ENCODE results near the gene SLIT1. TPM values are rescaled to one million over a fixed set of nuclear protein-coding genes. Genes with fewer than 3 reads are reported as not detected.

The SLIT1 gene
- total RNA-seq, 4 donors from 2014 or later = 0.28 to 1.7 TPM; not detected in 2

GRCh38 chr10:97132273-97132672 lies 53.5 kb downstream of the SLIT1 start:
- H3K4me1 ChIP-seq = no peaks in the 10 kb centered on the region
- DNase-seq = no peak
- no peaks in the 10 kb centered on the region for H3K36me3 ChIP-seq
- no peak overlapping the region for H3K4me3 ChIP-seq
- no peaks in the 10 kb centered on the region for H3K27me3 ChIP-seq
- no peaks in the 10 kb centered on the region for H3K9me3 ChIP-seq
- no peak for TF ChIP-seq CTCF (IDR thresholded peaks at IDR 0.05)
- TF ChIP-seq POLR2A (IDR thresholded peaks at IDR 0.05) = no peak
- no peak overlapping the region for H3K27ac ChIP-seq

- Histone ChIP-seq H3K36me3 (no peaks in the 10 kb centered on the region), H3K4me3 (no peak overlapping the region), H3K9me3 (no peaks in the 10 kb centered on the region), H3K27ac (no peak overlapping the region), H3K27me3 (no peaks in the 10 kb centered on the region), H3K4me1 (no peaks in the 10 kb centered on the region)
- no peak for TF ChIP-seq POLR2A (IDR thresholded peaks at IDR 0.05)
- no peak for TF ChIP-seq CTCF (IDR thresholded peaks at IDR 0.05)
- no peak for DNase-seq
Observed at GRCh38 chr10:97131666-97132065, 54.1 kb downstream of the SLIT1 start.

GRCh38 chr10:97131181-97131628 lies 54.6 kb downstream of the SLIT1 start:
- no peak for DNase-seq
- Histone ChIP-seq H3K4me3 (no peak overlapping the region), H3K9me3 (no peaks in the 10 kb centered on the region), H3K36me3 (no peaks in the 10 kb centered on the region), H3K27me3 (no peaks in the 10 kb centered on the region), H3K27ac (no peak overlapping the region), H3K4me1 (no peaks in the 10 kb centered on the region)
- TF ChIP-seq CTCF (IDR thresholded peaks at IDR 0.05) = no peak
- no peak for TF ChIP-seq POLR2A (IDR thresholded peaks at IDR 0.05)

GRCh38 chr10:97129666-97130065 lies 56.1 kb downstream of the SLIT1 start:
- H3K4me1 ChIP-seq = no peaks in the 10 kb centered on the region
- no peak overlapping the region for H3K27ac ChIP-seq
- H3K9me3 ChIP-seq = no peaks in the 10 kb centered on the region
- no peaks in the 10 kb centered on the region for H3K27me3 ChIP-seq
- TF ChIP-seq CTCF (IDR thresholded peaks at IDR 0.05) (no peak), POLR2A (IDR thresholded peaks at IDR 0.05) (no peak)
- H3K4me3 ChIP-seq = no peak overlapping the region
- DNase-seq = no peak
- H3K36me3 ChIP-seq = no peaks in the 10 kb centered on the region

- no peaks in the 10 kb centered on the region for H3K9me3 ChIP-seq
- TF ChIP-seq CTCF (IDR thresholded peaks at IDR 0.05) = no peak
- TF ChIP-seq POLR2A (IDR thresholded peaks at IDR 0.05) = no peak
Observed at GRCh38 chr10:97128516-97129154, 57.1 kb downstream of the SLIT1 start.

More at GRCh38 chr10:97128516-97129154, 57.1 kb downstream of the SLIT1 start:
- Histone ChIP-seq H3K4me1 (no peaks in the 10 kb centered on the region), H3K36me3 (no peaks in the 10 kb centered on the region), H3K27ac (no peak overlapping the region), H3K4me3 (no peak overlapping the region), H3K27me3 (no peaks in the 10 kb centered on the region)
- DNase-seq = no peak
